Mononuclear cell (primary cell): ENCODE measurements around the gene RAET1L. TPM values are rescaled to one million over a fixed set of nuclear protein-coding genes. Genes with fewer than 3 reads are reported as not detected.
"Not testable (repeated sequence)": the region's sequence is repeated elsewhere in the genome, so short reads cannot be mapped to it uniquely, and the experiment has no call there.

Experiments
- H3K27me3 ChIP-seq: 2 replicates; pipeline ENCODE4 v1.6.0; 2011; ENCODE audit warnings: low read length, control low read depth; ENCODE audit not compliant: insufficient read depth
- H3K4me1 ChIP-seq: 2 replicates; pipeline ENCODE4 v1.5.1; 2011; ENCODE audit warnings: mild to moderate bottlenecking, low read length, control low read depth; ENCODE audit not compliant: insufficient read depth
- H3K4me3 ChIP-seq: 2 replicates; pipeline ENCODE4 v1.5.1; 2011; ENCODE audit warnings: mild to moderate bottlenecking, low read length, moderate library complexity
- H3K9me3 ChIP-seq: 2 replicates; pipeline ENCODE4 v1.5.1; 2011; ENCODE audit warnings: low read depth, mild to moderate bottlenecking, control low read depth, low read length
- total RNA-seq: library from RNA; depleted of rRNA; stranded (reverse); fragments of >200 nt; gene quantifications from one replicate; pipeline ENCODE4 v1.2.3, GENCODE V29; 2012

Gene RAET1L
- total RNA-seq, 1 donor = 0.10 TPM

GRCh38 chr6:150032598-150032997 lies 7.3 kb upstream of the RAET1L start:
- H3K27me3 ChIP-seq = peaks cover 43% of the 10 kb centered on the region
- H3K9me3 ChIP-seq = no peaks in the 10 kb centered on the region
- no peak overlapping the region for H3K4me3 ChIP-seq
- H3K4me1 ChIP-seq = peaks cover 2% of the 10 kb centered on the region

- H3K4me1 ChIP-seq = no peaks in the 10 kb centered on the region
- peaks cover 41% of the 10 kb centered on the region for H3K27me3 ChIP-seq
- H3K4me3 ChIP-seq = no peak overlapping the region
- no peaks in the 10 kb centered on the region for H3K9me3 ChIP-seq
Measured at GRCh38 chr6:150030611-150031010, 5.3 kb upstream of the RAET1L start.

GRCh38 chr6:150029749-150030148 lies 4.4 kb upstream of the RAET1L start:
- no peaks in the 10 kb centered on the region for H3K9me3 ChIP-seq
- H3K4me1 ChIP-seq = peaks cover 6% of the 10 kb centered on the region
- no peak overlapping the region for H3K4me3 ChIP-seq
- peaks cover 40% of the 10 kb centered on the region for H3K27me3 ChIP-seq

- H3K4me1 ChIP-seq = peaks cover 6% of the 10 kb centered on the region
- no peaks in the 10 kb centered on the region for H3K9me3 ChIP-seq
- no peak overlapping the region for H3K4me3 ChIP-seq
- H3K27me3 ChIP-seq = peaks cover 37% of the 10 kb centered on the region
Measured at GRCh38 chr6:150029276-150029675, 3.9 kb upstream of the RAET1L start.

- Histone ChIP-seq H3K27me3 (peaks cover 34% of the 10 kb centered on the region), H3K9me3 (no peaks in the 10 kb centered on the region), H3K4me1 (peaks cover 6% of the 10 kb centered on the region), H3K4me3 (no peak overlapping the region)
Measured at GRCh38 chr6:150028799-150029198, 3.5 kb upstream of the RAET1L start.

- no peaks in the 10 kb centered on the region for H3K9me3 ChIP-seq
- peaks cover 31% of the 10 kb centered on the region for H3K27me3 ChIP-seq
- no peak overlapping the region for H3K4me3 ChIP-seq
- peaks cover 6% of the 10 kb centered on the region for H3K4me1 ChIP-seq
Measured at GRCh38 chr6:150027806-150028565, 2.7 kb upstream of the RAET1L start.

GRCh38 chr6:150026976-150027805 lies 1.9 kb upstream of the RAET1L start:
- Histone ChIP-seq H3K27me3 (peaks cover 31% of the 10 kb centered on the region), H3K9me3 (no peaks in the 10 kb centered on the region), H3K4me1 (peaks cover 6% of the 10 kb centered on the region), H3K4me3 (no peak overlapping the region)

- Histone ChIP-seq H3K27me3 (peaks cover 31% of the 10 kb centered on the region), H3K4me3 (no peak overlapping the region), H3K9me3 (no peaks in the 10 kb centered on the region), H3K4me1 (peaks cover 6% of the 10 kb centered on the region)
Measured at GRCh38 chr6:150024646-150025155, 631 bp downstream of the RAET1L start.

GRCh38 chr6:150024021-150024420 lies 1.3 kb downstream of the RAET1L start:
- H3K27me3 ChIP-seq = peaks cover 34% of the 10 kb centered on the region
- H3K9me3 ChIP-seq, H3K4me1 ChIP-seq, H3K4me3 ChIP-seq: not testable (repeated sequence)

GRCh38 chr6:150021870-150022269 lies 3.5 kb downstream of the RAET1L start:
- H3K4me3 ChIP-seq, H3K9me3 ChIP-seq, H3K4me1 ChIP-seq: not testable (repeated sequence)
- peaks cover 42% of the 10 kb centered on the region for H3K27me3 ChIP-seq

GRCh38 chr6:150018846-150019580 lies 6.3 kb downstream of the RAET1L start:
- H3K4me3 ChIP-seq = no peak overlapping the region
- H3K9me3 ChIP-seq = no peaks in the 10 kb centered on the region

GRCh38 chr6:150017186-150017521 lies 8.2 kb downstream of the RAET1L start:
- not testable (repeated sequence) for H3K4me3 ChIP-seq, H3K4me1 ChIP-seq, H3K9me3 ChIP-seq
- H3K27me3 ChIP-seq = peaks cover 63% of the 10 kb centered on the region

More at GRCh38 chr6:150018846-150019580, 6.3 kb downstream of the RAET1L start:
- H3K27me3 ChIP-seq = peaks cover 45% of the 10 kb centered on the region
- peaks cover 8% of the 10 kb centered on the region for H3K4me1 ChIP-seq

- H3K4me1 ChIP-seq = peaks cover 8% of the 10 kb centered on the region
- no peak overlapping the region for H3K4me3 ChIP-seq
- H3K27me3 ChIP-seq = peaks cover 69% of the 10 kb centered on the region
- H3K9me3 ChIP-seq = no peaks in the 10 kb centered on the region
Measured at GRCh38 chr6:150016324-150017185, 8.8 kb downstream of the RAET1L start.

- not testable (repeated sequence) for H3K4me3 ChIP-seq, H3K9me3 ChIP-seq, H3K4me1 ChIP-seq
- peaks cover 76% of the 10 kb centered on the region for H3K27me3 ChIP-seq
Measured at GRCh38 chr6:150015281-150016001, 9.9 kb downstream of the RAET1L start.
